Cardiac fibroblast (primary cell): ENCODE results near the gene KLF7.

Source experiments
- DNase-seq, 2 donors: peaks; one replicate each; pipeline versions ENCODE4 v3.0.0 to v3.0.0-alpha.2; 2010; ENCODE audit warnings: low read depth in 2 of 2
- H3K4me3 ChIP-seq, 2 donors: replicated peaks in 1 of 2; 1 replicate in 1 of 2; 2 replicates in 1 of 2; pipeline ENCODE4 v1.5.1; 2011; ENCODE audit warnings: low read depth in 2 of 2, low read length in 2 of 2, mild to moderate bottlenecking in 2 of 2, moderate library complexity in 1 of 2
- TF ChIP-seq, protein P1 (sequence below): IDR thresholded peaks from one replicate; pipeline ENCODE4 v1.5.1; 2011; ENCODE audit warnings: low read depth, mild to moderate bottlenecking, low read length, inconsistent platforms

Gene KLF7

DNA sequence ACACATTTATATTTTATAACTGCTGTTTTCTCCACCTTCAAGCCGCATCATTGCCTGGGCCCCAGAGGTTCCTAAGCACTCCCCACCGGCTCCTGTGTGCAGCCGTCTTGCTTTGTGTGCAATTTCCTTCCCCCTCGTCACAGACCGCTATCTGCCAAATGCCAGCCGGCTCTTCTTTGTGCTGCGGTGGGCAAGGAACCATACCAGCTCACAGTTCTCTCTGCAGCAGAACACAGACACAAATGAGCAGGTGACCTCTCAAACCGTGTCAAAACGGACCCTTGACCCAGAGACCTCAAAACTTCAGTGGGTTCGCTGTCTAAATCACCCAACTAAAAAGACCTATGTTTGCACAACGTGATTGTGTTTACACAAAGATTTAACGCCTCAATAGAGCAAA is 58.2 kb downstream of the KLF7 start:
- TF ChIP-seq, protein P1, sequence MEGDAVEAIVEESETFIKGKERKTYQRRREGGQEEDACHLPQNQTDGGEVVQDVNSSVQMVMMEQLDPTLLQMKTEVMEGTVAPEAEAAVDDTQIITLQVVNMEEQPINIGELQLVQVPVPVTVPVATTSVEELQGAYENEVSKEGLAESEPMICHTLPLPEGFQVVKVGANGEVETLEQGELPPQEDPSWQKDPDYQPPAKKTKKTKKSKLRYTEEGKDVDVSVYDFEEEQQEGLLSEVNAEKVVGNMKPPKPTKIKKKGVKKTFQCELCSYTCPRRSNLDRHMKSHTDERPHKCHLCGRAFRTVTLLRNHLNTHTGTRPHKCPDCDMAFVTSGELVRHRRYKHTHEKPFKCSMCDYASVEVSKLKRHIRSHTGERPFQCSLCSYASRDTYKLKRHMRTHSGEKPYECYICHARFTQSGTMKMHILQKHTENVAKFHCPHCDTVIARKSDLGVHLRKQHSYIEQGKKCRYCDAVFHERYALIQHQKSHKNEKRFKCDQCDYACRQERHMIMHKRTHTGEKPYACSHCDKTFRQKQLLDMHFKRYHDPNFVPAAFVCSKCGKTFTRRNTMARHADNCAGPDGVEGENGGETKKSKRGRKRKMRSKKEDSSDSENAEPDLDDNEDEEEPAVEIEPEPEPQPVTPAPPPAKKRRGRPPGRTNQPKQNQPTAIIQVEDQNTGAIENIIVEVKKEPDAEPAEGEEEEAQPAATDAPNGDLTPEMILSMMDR = no peak
- no peak for DNase-seq
- H3K4me3 ChIP-seq = no peak overlapping the region

DNA sequence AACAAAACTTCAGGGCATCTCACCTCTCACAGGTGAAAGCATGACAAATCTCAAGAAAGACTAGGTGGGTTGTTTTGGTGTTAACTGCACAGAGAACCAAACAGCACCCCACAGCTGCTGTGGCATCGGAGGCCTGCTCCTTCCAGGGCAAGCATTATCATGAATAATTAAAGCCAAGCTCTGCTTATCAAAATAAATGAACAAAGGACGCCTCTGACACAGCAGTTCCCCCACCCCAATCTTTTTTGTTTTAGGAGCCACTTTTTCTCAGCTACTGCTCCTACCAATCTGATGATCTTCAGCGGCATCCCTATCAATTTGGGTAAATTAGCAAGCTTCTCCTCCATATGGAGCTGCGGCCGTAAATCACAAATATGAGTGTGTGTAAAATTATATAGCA is 58.6 kb downstream of the KLF7 start:
- DNase-seq = no peak
- TF ChIP-seq, protein P1 = no peak

DNA sequence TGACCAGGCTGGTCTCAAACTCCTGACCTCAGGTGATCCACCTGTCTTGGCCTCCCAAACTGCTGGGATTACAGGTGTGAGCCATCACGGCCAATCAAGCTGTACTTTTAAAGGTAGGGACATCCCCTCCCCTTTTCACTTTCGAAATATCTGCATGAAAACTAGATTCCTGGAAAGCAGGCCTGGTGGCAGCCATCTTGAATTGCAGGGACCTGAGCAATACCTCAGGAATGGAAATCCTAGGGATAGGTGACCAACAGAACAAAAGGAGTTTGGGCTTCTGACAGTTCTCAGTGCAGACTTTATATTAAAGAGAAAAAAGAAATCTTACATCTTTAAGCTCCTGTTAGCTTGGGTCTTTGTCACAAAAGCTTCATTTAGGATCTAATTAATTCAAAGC is 62.6 kb downstream of the KLF7 start:
- peak in 1 of 2 donors; percentile 38 for DNase-seq
- TF ChIP-seq, protein P1 = peak; percentile 15

More for the DNA sequence above, 58.6 kb downstream of the KLF7 start:
- H3K4me3 ChIP-seq = no peak overlapping the region

DNA sequence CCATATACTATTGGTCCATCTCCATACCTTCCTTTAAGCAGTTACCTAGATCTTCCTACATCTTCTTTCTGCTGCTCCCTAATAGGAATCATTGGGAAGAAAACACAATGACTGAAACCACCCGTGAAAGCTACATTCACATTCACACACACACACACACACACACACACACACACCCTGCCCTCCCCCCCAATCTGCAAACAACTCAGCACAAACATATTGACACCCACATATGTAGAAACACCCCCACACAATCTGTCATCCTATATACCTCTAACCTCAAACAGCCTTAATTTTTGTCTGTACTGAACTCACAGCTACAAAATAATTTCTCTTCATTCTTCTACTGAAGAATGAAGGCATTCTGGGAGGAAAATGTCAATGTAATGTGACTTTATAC is 63.8 kb downstream of the KLF7 start:
- no peak overlapping the region for H3K4me3 ChIP-seq
- TF ChIP-seq, protein P1 = no peak
- no peak for DNase-seq

More for the DNA sequence above, 62.6 kb downstream of the KLF7 start:
- H3K4me3 ChIP-seq = no peak overlapping the region

DNA sequence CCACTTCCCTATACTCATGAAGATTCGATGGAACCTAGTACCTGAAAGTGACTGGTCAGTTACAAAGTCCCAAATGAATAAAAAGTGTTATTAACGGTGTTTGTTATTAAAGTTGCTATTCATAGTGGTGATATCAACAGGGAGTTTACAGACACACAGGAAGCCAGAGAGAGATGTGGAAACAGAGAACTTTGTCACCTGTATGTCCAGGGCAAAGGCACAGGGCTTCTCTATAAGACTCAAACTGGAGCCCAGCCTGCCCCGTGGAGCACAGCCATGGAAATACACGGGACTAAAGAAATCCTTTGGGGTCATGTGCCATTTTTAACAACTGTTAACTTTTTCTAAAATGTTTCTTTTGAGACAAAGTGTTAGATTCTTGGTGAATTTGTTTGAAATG is 68.5 kb downstream of the KLF7 start:
- TF ChIP-seq, protein P1 = no peak
- DNase-seq = no peak
- no peak overlapping the region for H3K4me3 ChIP-seq

DNA sequence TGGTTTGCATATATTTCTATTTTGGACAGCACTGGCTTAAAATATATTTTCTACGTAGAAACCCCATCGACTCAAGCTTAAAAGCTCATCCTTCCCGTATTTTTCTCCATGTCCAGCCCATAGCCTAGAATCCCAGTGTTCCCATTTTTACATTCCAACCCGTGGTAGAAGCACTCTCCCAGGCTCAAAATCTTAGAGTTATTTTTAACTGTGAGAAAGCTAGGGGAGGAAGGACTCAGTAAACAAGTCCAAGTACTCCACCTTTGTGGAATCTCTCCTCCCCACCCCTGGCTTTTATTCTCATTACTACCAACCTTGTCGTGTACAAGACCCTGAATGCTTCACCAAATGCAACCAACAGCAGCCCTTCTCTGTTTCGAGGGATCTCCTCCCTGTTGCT is 69.8 kb downstream of the KLF7 start:
- no peak for DNase-seq
- H3K4me3 ChIP-seq = no peak overlapping the region
- TF ChIP-seq, protein P1 = no peak

DNA sequence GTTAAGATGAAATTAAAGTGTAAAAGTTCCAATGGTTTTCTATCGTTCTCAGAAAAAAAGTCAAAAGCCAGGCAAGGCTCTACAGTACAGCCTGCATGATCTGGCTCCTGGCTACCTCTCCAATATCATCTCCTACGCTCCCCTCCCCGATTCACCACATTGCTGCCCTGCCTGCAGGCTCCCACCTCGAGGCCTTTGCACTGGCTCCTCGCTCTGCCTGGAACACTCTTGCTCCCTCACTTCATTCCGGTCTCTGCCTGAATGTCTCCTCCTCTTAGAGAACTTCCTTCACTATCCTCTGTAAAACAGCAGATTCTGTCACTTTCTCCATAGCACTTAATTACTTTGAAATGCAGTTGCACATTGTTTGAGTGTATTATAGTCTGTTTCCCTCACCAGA is 72.5 kb downstream of the KLF7 start:
- TF ChIP-seq, protein P1 = no peak
- H3K4me3 ChIP-seq = no peak overlapping the region
- DNase-seq = no peak
